SH-SY5Y (cell line): Measurements from ENCODE around the gene TXNRD3.

Experiments
- GATA2 ChIP-seq: IDR thresholded peaks from 2 replicates; pipeline ENCODE4 v1.6.1; 2011; ENCODE audit warnings: mild to moderate bottlenecking, low read depth, low read length
- GATA3 ChIP-seq: IDR thresholded peaks from 2 replicates; pipeline ENCODE4 v1.6.1; 2011; ENCODE audit warnings: low read depth, mild to moderate bottlenecking, low read length, moderate library complexity

GRCh38 chr3:126680667-126681055 is 25.7 kb upstream of the TXNRD3 start:
- TF ChIP-seq GATA2 (no peak), GATA3 (no peak)
